ENCODE data around the gene STEAP4.

- TF ChIP-seq POLR2A (IDR thresholded peaks at IDR 0.05; ENCODE audit: low read length) (no peak), GATA1 (IDR thresholded peaks at IDR 0.05; ENCODE audit: low read depth, low read length) (no peak)
Measured at GRCh38 chr7:88306590-88307048, at the start of gene STEAP4.
